Activated naive CD8-positive, alpha-beta T cell (primary cell): ENCODE results near the gene LYRM4.

Source experiments
- H3K27ac Mint-ChIP-seq: one replicate; pipeline ENCODE4 v1.8.0; 2021; ENCODE audit warnings: mixed read lengths
- H3K27me3 Mint-ChIP-seq: one replicate; pipeline ENCODE4 v1.8.0; 2021; ENCODE audit warnings: mixed read lengths
- H3K36me3 Mint-ChIP-seq: one replicate; pipeline ENCODE4 v1.8.0; 2021; ENCODE audit warnings: mixed read lengths
- H3K4me1 Mint-ChIP-seq: one replicate; pipeline ENCODE4 v1.8.0; 2021; ENCODE audit warnings: low read depth, mixed read lengths
- H3K4me3 Mint-ChIP-seq: one replicate; pipeline ENCODE4 v1.8.0; 2021; ENCODE audit warnings: mild to moderate bottlenecking, mixed read lengths
- H3K9me3 Mint-ChIP-seq: one replicate; pipeline ENCODE4 v1.8.0; 2021; ENCODE audit warnings: low read depth, mixed read lengths

The LYRM4 gene

GRCh38 chr6:5096482-5096881 lies 164.3 kb downstream of the LYRM4 start:
- H3K36me3 Mint-ChIP-seq: peaks cover 5% of the 10 kb centered on the region
- no peak overlapping the region for H3K27ac Mint-ChIP-seq
- no peaks in the 10 kb centered on the region for H3K9me3 Mint-ChIP-seq
- H3K27me3 Mint-ChIP-seq: peaks cover 7% of the 10 kb centered on the region
- H3K4me1 Mint-ChIP-seq: peaks cover 6% of the 10 kb centered on the region
- H3K4me3 Mint-ChIP-seq: no peak overlapping the region

- Mint-ChIP-seq H3K27me3 (peaks cover 11% of the 10 kb centered on the region), H3K4me3 (no peak overlapping the region), H3K9me3 (no peaks in the 10 kb centered on the region), H3K27ac (no peak overlapping the region), H3K4me1 (peaks cover 13% of the 10 kb centered on the region), H3K36me3 (peaks cover 5% of the 10 kb centered on the region)
These were observed 165.5 kb downstream of the LYRM4 start for GRCh38 chr6:5095236-5095635.

GRCh38 chr6:5094327-5094726 lies 166.4 kb downstream of the LYRM4 start:
- Mint-ChIP-seq H3K36me3 (peaks cover 5% of the 10 kb centered on the region), H3K27ac (no peak overlapping the region), H3K4me3 (no peak overlapping the region), H3K4me1 (peaks cover 19% of the 10 kb centered on the region), H3K27me3 (peaks cover 13% of the 10 kb centered on the region), H3K9me3 (no peaks in the 10 kb centered on the region)

GRCh38 chr6:5093231-5094015 lies 167.3 kb downstream of the LYRM4 start:
- Mint-ChIP-seq H3K27me3 (peaks cover 16% of the 10 kb centered on the region), H3K27ac (no peak overlapping the region), H3K9me3 (no peaks in the 10 kb centered on the region), H3K36me3 (peaks cover 5% of the 10 kb centered on the region), H3K4me3 (no peak overlapping the region), H3K4me1 (peaks cover 19% of the 10 kb centered on the region)

GRCh38 chr6:5091210-5092069 lies 169.3 kb downstream of the LYRM4 start:
- Mint-ChIP-seq H3K9me3 (no peaks in the 10 kb centered on the region), H3K36me3 (peaks cover 5% of the 10 kb centered on the region), H3K27me3 (peaks cover 21% of the 10 kb centered on the region), H3K4me3 (no peak overlapping the region), H3K27ac (no peak overlapping the region), H3K4me1 (peaks cover 19% of the 10 kb centered on the region)

GRCh38 chr6:5090603-5091002 lies 170.1 kb downstream of the LYRM4 start:
- H3K4me1 Mint-ChIP-seq: peaks cover 19% of the 10 kb centered on the region
- H3K36me3 Mint-ChIP-seq: peaks cover 5% of the 10 kb centered on the region
- H3K9me3 Mint-ChIP-seq: no peaks in the 10 kb centered on the region
- no peak overlapping the region for H3K27ac Mint-ChIP-seq
- no peak overlapping the region for H3K4me3 Mint-ChIP-seq
- H3K27me3 Mint-ChIP-seq: peaks cover 21% of the 10 kb centered on the region

- peaks cover 20% of the 10 kb centered on the region for H3K4me1 Mint-ChIP-seq
- peaks cover 4% of the 10 kb centered on the region for H3K36me3 Mint-ChIP-seq
- H3K9me3 Mint-ChIP-seq: no peaks in the 10 kb centered on the region
- H3K27ac Mint-ChIP-seq: no peak overlapping the region
- no peak overlapping the region for H3K4me3 Mint-ChIP-seq
- peaks cover 19% of the 10 kb centered on the region for H3K27me3 Mint-ChIP-seq
These were observed 171.0 kb downstream of the LYRM4 start for GRCh38 chr6:5089481-5090438.

- no peaks in the 10 kb centered on the region for H3K9me3 Mint-ChIP-seq
- H3K4me1 Mint-ChIP-seq: peaks cover 22% of the 10 kb centered on the region
- H3K27me3 Mint-ChIP-seq: peaks cover 16% of the 10 kb centered on the region
- H3K36me3 Mint-ChIP-seq: no peaks in the 10 kb centered on the region
- H3K4me3 Mint-ChIP-seq: no peak overlapping the region
- no peak overlapping the region for H3K27ac Mint-ChIP-seq
These were observed 172.0 kb downstream of the LYRM4 start for GRCh38 chr6:5088780-5089179.

GRCh38 chr6:5087389-5087788 lies 173.4 kb downstream of the LYRM4 start:
- Mint-ChIP-seq H3K27me3 (peaks cover 23% of the 10 kb centered on the region), H3K4me1 (peaks cover 22% of the 10 kb centered on the region), H3K9me3 (no peaks in the 10 kb centered on the region), H3K36me3 (no peaks in the 10 kb centered on the region), H3K27ac (no peak overlapping the region), H3K4me3 (no peak overlapping the region)

- Mint-ChIP-seq H3K4me3 (peak overlapping the region; percentile 23), H3K36me3 (no peaks in the 10 kb centered on the region), H3K9me3 (no peaks in the 10 kb centered on the region), H3K27ac (no peak overlapping the region), H3K4me1 (peaks cover 15% of the 10 kb centered on the region), H3K27me3 (peaks cover 25% of the 10 kb centered on the region)
These were observed 174.4 kb downstream of the LYRM4 start for GRCh38 chr6:5086294-5086890.

GRCh38 chr6:5085648-5086293 lies 175.0 kb downstream of the LYRM4 start:
- Mint-ChIP-seq H3K4me1 (peaks cover 12% of the 10 kb centered on the region), H3K4me3 (no peak overlapping the region), H3K27ac (no peak overlapping the region), H3K9me3 (no peaks in the 10 kb centered on the region), H3K27me3 (peaks cover 24% of the 10 kb centered on the region), H3K36me3 (no peaks in the 10 kb centered on the region)

GRCh38 chr6:5084781-5085647 lies 175.7 kb downstream of the LYRM4 start, which contains the start of gene PPP1R3G:
TSS of gene PPP1R3G (plus strand) at chr6:5085341. CDS start at chr6:5085486, 145 bp downstream.
- H3K36me3 Mint-ChIP-seq: no peaks in the 10 kb centered on the region
- H3K9me3 Mint-ChIP-seq: no peaks in the 10 kb centered on the region
- H3K27me3 Mint-ChIP-seq: peaks cover 22% of the 10 kb centered on the region
- no peak within 1 kb of the TSS for H3K27ac Mint-ChIP-seq
- H3K4me1 Mint-ChIP-seq: peaks cover 7% of the 10 kb centered on the region
- peak within 1 kb of the TSS; percentile 82 for H3K4me3 Mint-ChIP-seq

- Mint-ChIP-seq H3K4me1 (peaks cover 2% of the 10 kb centered on the region), H3K9me3 (no peaks in the 10 kb centered on the region), H3K4me3 (peak overlapping the region; percentile 82), H3K27me3 (peaks cover 20% of the 10 kb centered on the region), H3K27ac (no peak overlapping the region), H3K36me3 (peaks cover under 1% of the 10 kb centered on the region)
These were observed 176.4 kb downstream of the LYRM4 start for GRCh38 chr6:5084360-5084780.
